Midbrain (tissue), 1 donor: Measurements from ENCODE around the gene DUSP10.

Experiments used
- DNase-seq: peaks from one replicate; lab custom pipeline; 2025; lab: John Stamatoyannopoulos, UW

DUSP10 gene

GRCh38 chr1:221732052-221732451, 9.8 kb downstream of the DUSP10 start:
- no peak for DNase-seq

GRCh38 chr1:221729771-221730330, 12.0 kb downstream of the DUSP10 start:
- DNase-seq: no peak

GRCh38 chr1:221728037-221728505, 13.8 kb downstream of the DUSP10 start:
- DNase-seq: no peak

- no peak for DNase-seq
Observed at GRCh38 chr1:221727146-221728036, 14.5 kb downstream of the DUSP10 start.

GRCh38 chr1:221725735-221726672, 15.9 kb downstream of the DUSP10 start:
- no peak for DNase-seq

- no peak for DNase-seq
Observed at GRCh38 chr1:221724931-221725605, 16.8 kb downstream of the DUSP10 start.

GRCh38 chr1:221723848-221724236, 18.0 kb downstream of the DUSP10 start:
- DNase-seq: no peak

GRCh38 chr1:221723018-221723847, 18.7 kb downstream of the DUSP10 start:
- no peak for DNase-seq

GRCh38 chr1:221722254-221723017, 19.5 kb downstream of the DUSP10 start:
- no peak for DNase-seq

GRCh38 chr1:221720545-221720944, 21.3 kb downstream of the DUSP10 start:
- DNase-seq: no peak

GRCh38 chr1:221719987-221720386, 21.9 kb downstream of the DUSP10 start:
- DNase-seq: no peak

GRCh38 chr1:221719278-221719597, 22.7 kb downstream of the DUSP10 start:
- DNase-seq: no peak

GRCh38 chr1:221718381-221719277, 23.3 kb downstream of the DUSP10 start:
- no peak for DNase-seq

- DNase-seq: no peak
Observed at GRCh38 chr1:221717485-221717853, 24.4 kb downstream of the DUSP10 start.

GRCh38 chr1:221716713-221717484, 25.0 kb downstream of the DUSP10 start:
- no peak for DNase-seq

GRCh38 chr1:221715321-221716169, 26.3 kb downstream of the DUSP10 start:
- DNase-seq: no peak
